ENCODE measurements around the gene PRH2. TPM values are rescaled to one million over a fixed set of nuclear protein-coding genes. Genes with fewer than 3 reads are reported as not detected.

The PRH2 gene
- polyA plus RNA-seq, 3 donors: not detected

- DNase-seq: no peak
- Mint-ChIP-seq H3K36me3 (no peaks in the 10 kb centered on the region), H3K27me3 (ENCODE audit: low read depth in 3 of 3) (peaks cover 0 to 3% (median 0%) of the 10 kb centered on the region in 3 donors), H3K27ac (no peak overlapping the region), H3K9me3 (peaks cover 5 to 21% (median 9%) of the 10 kb centered on the region in 7 donors), H3K4me1 (no peaks in the 10 kb centered on the region), H3K4me3 (no peak overlapping the region)
- whole genome bisulfite sequencing (ENCODE audit: insufficient coverage): 95% methylated on average over 3 of the region's 5 CpGs
- Histone ChIP-seq H3K9ac (ENCODE audit: insufficient read depth, low read length, poor library complexity, severe bottlenecking) (no peak overlapping the region), H2AFZ (ENCODE audit: insufficient read depth, low read depth, low read length, poor library complexity, severe bottlenecking) (no peak overlapping the region), H3K36me3 (replicated peaks in 1 of 2; ENCODE audit: control insufficient read depth in 1 of 2, insufficient read depth in 2 of 2, low read length in 2 of 2) (no peaks in the 10 kb centered on the region), H3K27ac (ENCODE audit: low read depth in 1 of 2, low read length in 2 of 2) (no peak overlapping the region), H3K4me3 (replicated peaks in 1 of 3; ENCODE audit: low read depth in 2 of 3, low read length in 3 of 3) (no peak overlapping the region), H3K9me3 (replicated peaks in 1 of 2; ENCODE audit: control insufficient read depth in 1 of 2, insufficient read depth in 1 of 2, low read length in 2 of 2) (peaks cover 0 to 2% of the 10 kb centered on the region in 2 donors), H3K4me1 (ENCODE audit: control insufficient read depth in 1 of 2, insufficient read depth in 2 of 2, low read length in 2 of 2) (no peaks in the 10 kb centered on the region), H3K79me2 (ENCODE audit: insufficient read depth, low read length) (no peaks in the 10 kb centered on the region), H3K27me3 (ENCODE audit: control insufficient read depth in 2 of 2, insufficient read depth in 2 of 2, low read length in 2 of 2) (no peaks in the 10 kb centered on the region), H4K20me1 (ENCODE audit: insufficient read depth, low read length) (no peaks in the 10 kb centered on the region), H3K4me2 (replicated peaks; ENCODE audit: extremely low read depth, low read length, poor library complexity, severe bottlenecking) (no peak overlapping the region)
- intact Hi-C loops (cut with micrococcal nuclease): no loop called here
- no peak for TF ChIP-seq CTCF (IDR thresholded peaks at IDR 0.05)
Observed at GRCh38 chr12:10926269-10926668, 2.8 kb upstream of the PRH2 start.

GRCh38 chr12:10936506-10936905 lies 7.5 kb downstream of the PRH2 start:
- Histone ChIP-seq H3K36me3 (replicated peaks in 1 of 2; ENCODE audit: control insufficient read depth in 1 of 2, insufficient read depth in 2 of 2, low read length in 2 of 2) (no peaks in the 10 kb centered on the region), H3K27me3 (ENCODE audit: control insufficient read depth in 2 of 2, insufficient read depth in 2 of 2, low read length in 2 of 2) (no peaks in the 10 kb centered on the region), H4K20me1 (ENCODE audit: insufficient read depth, low read length) (no peaks in the 10 kb centered on the region), H3K9me3 (replicated peaks in 1 of 2; ENCODE audit: control insufficient read depth in 1 of 2, insufficient read depth in 1 of 2, low read length in 2 of 2) (no peaks in the 10 kb centered on the region), H3K4me2 (replicated peaks; ENCODE audit: extremely low read depth, low read length, poor library complexity, severe bottlenecking) (no peak overlapping the region), H3K4me3 (replicated peaks in 1 of 3; ENCODE audit: low read depth in 2 of 3, low read length in 3 of 3) (no peak overlapping the region), H3K9ac (ENCODE audit: insufficient read depth, low read length, poor library complexity, severe bottlenecking) (no peak overlapping the region), H3K4me1 (ENCODE audit: control insufficient read depth in 1 of 2, insufficient read depth in 2 of 2, low read length in 2 of 2) (no peaks in the 10 kb centered on the region), H2AFZ (ENCODE audit: insufficient read depth, low read depth, low read length, poor library complexity, severe bottlenecking) (no peak overlapping the region), H3K79me2 (ENCODE audit: insufficient read depth, low read length) (no peaks in the 10 kb centered on the region), H3K27ac (ENCODE audit: low read depth in 1 of 2, low read length in 2 of 2) (no peak overlapping the region)
- Mint-ChIP-seq H3K36me3 (peaks cover 0 to 3% of the 10 kb centered on the region in 2 donors), H3K27ac (no peak overlapping the region), H3K4me3 (no peak overlapping the region), H3K9me3 (no peaks in the 10 kb centered on the region), H3K27me3 (ENCODE audit: low read depth in 3 of 3) (peaks cover 0 to 1% (median 0%) of the 10 kb centered on the region in 3 donors), H3K4me1 (peaks cover 3% of the 10 kb centered on the region)
- DNase-seq: no peak
- WGBS (ENCODE audit: insufficient coverage): no CpG with 5 or more reads among the region's 1 CpG
- TF ChIP-seq CTCF (IDR thresholded peaks at IDR 0.05): no peak
- intact Hi-C loops (cut with micrococcal nuclease): no loop called here

Measured in CD14-positive monocyte (primary cell).